ENCODE data around the gene GMPPA. TPM values are rescaled to one million over a fixed set of nuclear protein-coding genes. Genes with fewer than 3 reads are reported as not detected.
A peak's percentile ranks its signal among the peaks of the same experiment; 100 is the strongest.

Gene GMPPA
- total RNA-seq, 4 donors from 2014 or later: 18.1 to 31.1 (median 26.4) TPM

GRCh38 chr2:219488844-219489194 is 9.9 kb upstream of the GMPPA start:
- no peak overlapping the region for H3K27ac ChIP-seq
- intact Hi-C loops (cut with DNase I): no loop called here
- H3K4me1 ChIP-seq: peaks cover 11 to 13% (median 12%) of the 10 kb centered on the region in 3 donors
- H3K4me3 ChIP-seq: no peak overlapping the region
- no peak for TF ChIP-seq POLR2A (IDR thresholded peaks at IDR 0.05)
- TF ChIP-seq CTCF (IDR thresholded peaks at IDR 0.05): no peak
- WGBS, 2 donors: 83% methylated on average over 9 of the region's 14 CpGs; no CpG with 5 or more reads in 1 of the 2 donors
- no peaks in the 10 kb centered on the region for H3K9me3 ChIP-seq
- no peak for DNase-seq
- H3K27me3 ChIP-seq: peaks cover 4 to 92% (median 12%) of the 10 kb centered on the region in 4 donors
- H3K36me3 ChIP-seq: no peaks in the 10 kb centered on the region

GRCh38 chr2:219489315-219489714 is 9.4 kb upstream of the GMPPA start:
- no peak for TF ChIP-seq POLR2A (IDR thresholded peaks at IDR 0.05)
- TF ChIP-seq CTCF (IDR thresholded peaks at IDR 0.05): no peak
- Histone ChIP-seq H3K9me3 (no peaks in the 10 kb centered on the region), H3K36me3 (no peaks in the 10 kb centered on the region), H3K27ac (peak overlapping the region in 1 of 4 donors; percentile 2), H3K4me1 (peaks cover 6 to 8% (median 7%) of the 10 kb centered on the region in 3 donors), H3K4me3 (no peak overlapping the region), H3K27me3 (peaks cover 0 to 92% (median 8%) of the 10 kb centered on the region in 4 donors)
- WGBS, 2 donors: 58 to 82% methylated on average over 5 to 9 of the region's 9 CpGs
- no peak for DNase-seq
- intact Hi-C loops (cut with DNase I): no loop called here

GRCh38 chr2:219490186-219490585 is 8.5 kb upstream of the GMPPA start:
- Histone ChIP-seq H3K4me3 (no peak overlapping the region), H3K27ac (no peak overlapping the region), H3K36me3 (no peaks in the 10 kb centered on the region), H3K9me3 (no peaks in the 10 kb centered on the region), H3K4me1 (peaks cover 0 to 7% (median 0%) of the 10 kb centered on the region in 3 donors), H3K27me3 (peaks cover 0 to 91% (median under 1%) of the 10 kb centered on the region in 4 donors)
- TF ChIP-seq POLR2A (IDR thresholded peaks at IDR 0.05) (no peak), CTCF (IDR thresholded peaks at IDR 0.05) (no peak)
- WGBS, 2 donors: 85 to 100% methylated on average over 2 of the region's 23 CpGs
- no peak for DNase-seq
- intact Hi-C loops (cut with DNase I): no loop called here

- Histone ChIP-seq H3K4me3 (no peak overlapping the region), H3K9me3 (no peaks in the 10 kb centered on the region), H3K36me3 (no peaks in the 10 kb centered on the region), H3K4me1 (peaks cover 0 to 12% (median 0%) of the 10 kb centered on the region in 3 donors), H3K27me3 (peaks cover 0 to 91% (median 0%) of the 10 kb centered on the region in 4 donors), H3K27ac (no peak overlapping the region)
- intact Hi-C loops (cut with DNase I): no loop called here
- TF ChIP-seq CTCF (IDR thresholded peaks at IDR 0.05) (no peak), POLR2A (IDR thresholded peaks at IDR 0.05) (no peak)
- DNase-seq: no peak
- WGBS, 2 donors: 74 to 75% methylated on average over 1 to 3 of the region's 10 CpGs
These were observed 8.0 kb upstream of the GMPPA start for GRCh38 chr2:219490600-219491130.

- Histone ChIP-seq H3K27me3 (peaks cover 0 to 91% (median 0%) of the 10 kb centered on the region in 4 donors), H3K9me3 (no peaks in the 10 kb centered on the region), H3K36me3 (no peaks in the 10 kb centered on the region), H3K4me1 (peaks cover 0 to 20% (median 3%) of the 10 kb centered on the region in 3 donors), H3K4me3 (no peak overlapping the region), H3K27ac (no peak overlapping the region)
- WGBS, 2 donors: 54 to 72% methylated on average over 8 to 13 of the region's 14 CpGs
- intact Hi-C loops (cut with DNase I): no loop called here
- TF ChIP-seq POLR2A (IDR thresholded peaks at IDR 0.05) (no peak), CTCF (IDR thresholded peaks at IDR 0.05) (no peak)
- DNase-seq: no peak
These were observed 7.3 kb upstream of the GMPPA start for GRCh38 chr2:219491278-219491963.
